GF-D8 (cell line): ENCODE data around the gene FCGR2B.
"Not testable (repeated sequence)": the region's sequence is repeated elsewhere in the genome, so short reads cannot be mapped to it uniquely, and the experiment has no call there.

Experiments used
- DNase-seq: peaks from one replicate; lab custom pipeline; 2025; lab: John Stamatoyannopoulos, UW

The FCGR2B gene

DNA sequence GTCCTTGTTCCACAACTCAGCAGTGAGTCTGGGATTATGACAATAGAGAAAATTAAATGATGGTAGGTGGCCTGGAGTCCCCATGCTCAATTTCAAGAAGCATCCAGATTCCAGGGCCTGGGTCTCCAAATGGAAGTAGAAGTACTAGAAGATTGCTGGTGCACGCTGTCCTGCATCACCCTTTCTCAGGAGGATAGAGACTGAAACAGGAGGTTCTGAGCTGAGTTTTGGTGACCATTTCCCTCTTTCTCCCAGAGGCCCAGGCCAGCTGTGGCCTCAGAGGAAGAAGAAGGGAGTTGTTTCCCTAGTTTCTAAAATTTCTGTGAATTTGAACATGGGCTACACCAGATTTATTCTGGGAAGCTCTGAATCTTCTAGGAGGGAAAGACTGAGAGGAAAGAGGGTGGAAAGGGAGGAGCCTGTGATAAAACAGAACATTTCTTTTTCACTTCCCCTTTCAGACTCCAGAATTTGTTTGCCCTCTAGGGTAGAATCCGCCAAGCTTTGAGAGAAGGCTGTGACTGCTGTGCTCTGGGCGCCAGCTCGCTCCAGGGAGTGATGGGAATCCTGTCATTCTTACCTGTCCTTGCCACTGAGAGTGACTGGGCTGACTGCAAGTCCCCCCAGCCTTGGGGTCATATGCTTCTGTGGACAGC lies at the start of gene FCGR2B:
TSS of gene FCGR2B (plus strand) at position 460 of the 656 bp plus-strand sequence. CDS start at position 559, 99 bp downstream.
- DNase-seq, result not testable (repeated sequence)

DNA sequence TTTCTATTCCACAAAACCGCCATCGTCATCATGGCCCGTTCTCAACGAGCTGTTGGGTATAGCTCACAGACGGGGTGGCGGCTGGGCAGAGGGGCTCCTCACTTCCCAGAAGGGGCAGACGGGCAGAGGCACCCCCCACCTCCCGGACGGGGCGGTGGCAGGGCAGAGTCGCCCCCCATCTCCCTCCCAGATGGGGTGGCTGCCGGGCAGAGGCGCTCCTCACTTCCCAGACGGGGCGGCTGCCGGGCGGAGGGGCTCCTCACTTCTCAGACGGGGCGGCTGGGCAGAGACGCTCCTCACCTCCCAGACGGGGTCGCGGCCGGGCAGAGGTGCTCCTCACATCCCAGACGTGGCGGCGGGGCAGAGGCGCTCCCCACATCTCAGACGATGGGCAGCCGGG lies 46.5 kb upstream of the FCGR2B start:
- not testable (repeated sequence) for DNase-seq

DNA sequence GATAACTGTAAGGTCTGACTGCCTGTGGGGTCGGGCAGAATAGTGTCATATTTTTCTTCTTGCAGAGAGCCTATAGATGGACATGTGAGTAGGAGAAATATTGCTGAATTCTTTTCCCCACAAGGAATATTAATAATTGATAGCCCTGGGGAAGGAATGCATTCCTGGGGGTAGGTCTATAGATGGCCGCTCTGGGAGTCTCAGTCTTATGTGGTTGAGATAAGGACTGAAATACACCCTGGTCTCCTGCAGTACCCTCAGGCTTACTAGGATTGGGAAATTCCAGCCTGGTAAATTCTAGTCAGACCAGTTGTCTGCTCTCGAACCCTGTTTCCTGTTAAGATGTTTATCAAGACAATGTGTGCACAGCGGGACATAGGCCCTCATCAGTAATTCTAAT lies 44.4 kb upstream of the FCGR2B start:
- DNase-seq, result not testable (repeated sequence)

DNA sequence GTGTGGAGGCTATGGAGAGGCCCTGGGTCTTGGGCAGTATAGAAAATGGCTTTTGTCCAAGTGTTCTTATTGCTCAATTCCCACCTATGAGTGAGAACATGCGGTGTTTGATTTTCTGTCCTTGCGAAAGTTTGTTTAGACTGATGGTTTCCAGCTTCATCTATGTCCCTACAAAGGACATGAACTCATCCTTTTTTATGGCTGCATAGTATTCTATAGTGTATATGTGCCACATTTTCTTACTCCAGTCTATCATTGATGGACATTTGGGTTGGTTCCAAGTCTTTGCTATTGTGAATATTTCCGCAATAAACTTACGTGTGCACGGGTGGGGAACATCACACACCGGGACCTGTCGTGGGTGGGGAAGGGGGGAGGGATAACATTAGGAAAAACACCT lies 42.5 kb upstream of the FCGR2B start:
- not testable (repeated sequence) for DNase-seq

DNA sequence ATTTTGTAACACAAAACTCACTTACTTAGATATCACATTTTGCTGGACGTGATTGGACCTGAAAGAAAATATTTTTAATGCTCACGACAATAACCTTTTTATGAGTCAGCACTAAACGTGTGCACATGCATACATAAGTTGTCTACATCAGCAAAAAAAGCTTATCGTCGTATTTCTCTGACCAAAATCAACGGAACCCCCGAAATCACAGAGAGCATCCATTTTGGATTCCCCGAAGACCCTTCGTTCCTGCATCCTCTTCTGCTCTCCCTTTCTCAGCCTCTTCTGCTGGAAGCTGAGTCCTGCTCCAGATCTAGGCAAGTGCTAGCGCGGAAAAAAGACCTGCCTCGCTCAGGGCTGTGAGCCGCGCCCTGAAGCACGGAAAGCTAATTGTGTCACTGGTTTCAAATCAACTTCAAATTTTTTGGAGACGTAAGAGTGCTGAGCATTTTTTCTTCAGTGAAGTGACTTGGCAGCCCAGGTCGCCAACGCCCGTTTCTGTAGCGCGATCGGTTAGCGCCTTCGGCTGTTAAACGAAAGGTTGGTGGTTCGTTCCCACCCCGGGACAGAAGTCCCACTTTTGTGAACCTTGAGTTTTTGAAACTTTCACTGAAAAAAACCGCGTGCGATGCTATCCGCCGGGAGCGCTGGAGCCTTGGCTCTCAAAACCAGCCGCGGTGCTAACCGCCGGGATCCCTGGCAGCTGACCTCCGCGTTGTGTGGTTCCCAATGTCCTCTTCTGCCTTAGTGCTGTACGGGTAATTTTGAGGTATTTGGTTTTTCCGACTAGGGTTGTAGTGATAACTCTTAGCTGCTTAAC lies 41.6 kb upstream of the FCGR2B start:
- not testable (repeated sequence) for DNase-seq

DNA sequence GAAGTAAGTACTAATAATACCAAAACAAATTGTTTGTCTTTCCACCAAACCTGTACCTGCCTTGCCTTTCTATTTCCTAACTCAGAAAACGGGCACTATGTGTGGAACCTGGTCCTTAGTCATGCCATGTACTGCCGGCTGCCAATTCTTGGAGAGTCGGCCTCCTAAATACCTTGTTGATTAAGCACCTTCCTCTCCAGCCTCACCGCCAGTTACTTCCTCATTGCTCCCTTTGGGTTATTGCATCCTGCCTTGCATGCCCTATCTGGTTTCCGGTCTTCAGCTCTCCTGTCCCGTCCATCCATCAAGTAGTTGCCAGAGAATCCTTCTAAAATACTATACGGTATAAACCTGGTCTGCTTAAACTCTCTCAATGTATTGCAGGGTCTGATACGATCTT lies 40.9 kb upstream of the FCGR2B start:
- not testable (repeated sequence) for DNase-seq

DNA sequence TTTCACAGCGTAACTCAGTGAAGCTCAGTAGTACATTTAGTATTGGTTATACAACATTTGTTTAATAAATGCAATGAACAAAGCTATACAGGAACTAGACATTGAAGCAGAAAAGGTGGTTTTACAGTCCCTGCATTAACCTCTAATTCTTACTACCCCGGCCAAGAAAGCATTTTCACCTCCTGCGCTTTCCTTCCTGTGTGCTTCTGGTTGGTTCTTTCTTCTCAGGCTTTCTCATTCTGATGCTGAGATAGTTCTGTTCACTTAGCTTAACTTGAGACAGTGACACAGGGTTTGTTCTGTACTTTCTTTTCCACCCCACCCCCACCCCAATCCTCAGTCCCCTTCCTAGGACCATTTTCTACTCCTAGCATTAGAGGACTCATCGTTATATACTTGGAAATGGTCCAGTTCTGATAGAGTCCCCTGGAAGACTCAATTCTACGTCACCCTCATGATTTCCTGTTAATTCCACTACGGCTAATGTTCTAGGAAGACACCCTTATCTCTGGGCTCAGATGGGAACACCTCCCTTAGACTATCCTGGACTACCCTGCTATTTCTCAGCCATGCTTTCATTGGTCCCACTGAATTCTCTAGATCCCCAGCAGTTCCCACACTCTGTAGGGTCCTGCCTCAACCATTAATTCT lies 39.4 kb upstream of the FCGR2B start:
- not testable (repeated sequence) for DNase-seq

DNA sequence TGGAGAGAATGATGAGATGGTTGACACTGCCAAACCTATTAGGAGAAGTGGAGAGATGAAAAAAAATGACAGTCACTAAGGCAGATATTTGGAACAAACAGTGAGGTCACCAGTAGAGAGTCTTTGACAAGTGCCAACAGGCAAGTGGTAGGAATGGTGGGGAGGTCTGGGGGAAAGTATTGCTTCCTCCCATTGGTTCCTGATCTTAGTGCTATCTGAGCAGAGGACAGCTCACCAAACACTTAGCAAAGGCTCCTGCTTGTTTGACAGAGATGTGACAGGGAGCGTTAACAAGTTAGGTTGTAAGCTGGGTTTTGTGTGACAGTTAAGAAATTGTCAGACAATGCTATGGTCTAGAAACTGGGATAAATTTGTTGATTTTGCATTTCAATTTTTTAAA lies 38.3 kb upstream of the FCGR2B start:
- not testable (repeated sequence) for DNase-seq

DNA sequence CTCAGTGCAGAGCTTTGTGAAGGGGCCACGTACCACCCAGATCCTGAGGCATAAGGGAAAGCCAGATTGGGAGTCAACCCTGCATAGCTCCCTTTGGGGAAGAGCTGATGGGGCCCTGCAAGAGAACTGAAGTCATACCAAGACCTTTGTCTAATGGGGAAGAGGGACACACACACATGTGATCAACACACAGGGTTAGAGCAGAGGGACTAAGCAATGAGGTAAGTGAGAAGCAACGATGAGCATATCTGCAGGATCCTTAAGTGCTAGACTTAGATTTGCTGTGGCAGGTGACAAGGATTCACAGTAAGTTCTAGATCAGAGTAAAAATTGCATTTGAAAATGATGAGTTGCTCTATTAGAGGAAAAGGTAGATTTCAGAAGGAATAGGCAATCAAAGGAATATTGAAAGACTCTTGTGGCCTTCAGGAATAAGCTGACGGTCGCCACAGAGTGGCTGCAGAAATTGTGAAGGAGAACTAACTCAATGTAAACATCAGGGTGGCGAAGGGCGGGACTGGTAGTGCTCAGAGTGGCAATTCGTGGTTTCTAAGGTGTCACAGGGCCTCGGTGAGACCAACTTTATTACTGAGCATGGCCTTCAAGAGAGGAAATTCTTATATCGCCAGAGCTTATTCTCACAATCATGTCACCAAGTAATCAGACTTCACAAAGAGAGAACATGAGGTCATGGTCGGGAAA lies 36.3 kb upstream of the FCGR2B start:
- not testable (repeated sequence) for DNase-seq

DNA sequence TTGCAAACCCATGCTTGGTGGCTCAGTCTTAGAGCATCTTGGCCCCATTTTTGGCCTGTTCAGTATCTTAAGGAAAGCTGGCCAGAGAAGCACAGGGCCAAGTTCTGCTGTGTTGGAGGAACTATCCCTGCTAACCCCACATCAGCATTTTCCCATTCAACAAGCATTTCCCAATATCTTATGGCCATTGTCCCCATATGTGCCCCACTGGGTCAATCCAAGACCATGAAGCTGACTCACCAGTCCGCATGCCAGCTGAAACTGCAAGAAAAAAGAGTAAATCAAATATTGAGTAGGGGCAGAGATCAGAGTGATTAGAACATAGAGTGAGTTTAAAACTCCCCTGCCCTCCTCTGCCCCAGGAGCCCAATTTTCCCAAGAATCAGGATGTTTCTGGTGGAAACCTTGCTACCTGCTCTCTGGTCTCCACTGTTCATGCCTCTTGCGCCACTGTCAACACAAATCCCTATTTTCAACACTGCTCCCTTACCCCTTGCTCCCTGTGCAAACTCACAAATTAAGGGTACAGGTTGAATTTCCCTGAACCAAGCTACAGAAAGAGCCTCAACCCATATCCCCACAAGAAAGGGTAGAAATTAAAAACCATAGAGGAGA lies 32.7 kb upstream of the FCGR2B start:
- not testable (repeated sequence) for DNase-seq

DNA sequence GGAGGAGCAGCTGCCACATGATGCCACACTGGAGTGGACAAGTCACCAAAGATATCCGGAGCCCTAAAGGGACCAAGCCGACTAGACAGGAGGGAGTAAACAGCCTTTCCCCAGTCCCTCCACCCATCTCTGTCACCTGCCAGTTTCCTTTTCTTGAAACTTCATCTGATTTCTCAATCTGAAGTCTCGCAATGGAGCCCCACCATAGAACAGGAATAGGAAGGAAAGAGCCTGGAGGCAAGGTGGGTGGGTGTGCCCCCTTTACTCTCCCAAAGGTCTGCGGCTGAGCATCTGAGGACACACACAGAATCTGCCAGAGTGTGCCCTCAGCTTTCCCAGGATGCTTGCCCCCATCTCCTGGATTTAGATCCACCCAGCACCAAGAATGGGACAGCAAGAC lies 31.9 kb upstream of the FCGR2B start, which contains the start of gene FCGR3B:
TSS of gene FCGR3B (minus strand) at position 101 of the 400 bp plus-strand sequence. CDS start at position 19, 82 bp downstream.
- no peak for DNase-seq

DNA sequence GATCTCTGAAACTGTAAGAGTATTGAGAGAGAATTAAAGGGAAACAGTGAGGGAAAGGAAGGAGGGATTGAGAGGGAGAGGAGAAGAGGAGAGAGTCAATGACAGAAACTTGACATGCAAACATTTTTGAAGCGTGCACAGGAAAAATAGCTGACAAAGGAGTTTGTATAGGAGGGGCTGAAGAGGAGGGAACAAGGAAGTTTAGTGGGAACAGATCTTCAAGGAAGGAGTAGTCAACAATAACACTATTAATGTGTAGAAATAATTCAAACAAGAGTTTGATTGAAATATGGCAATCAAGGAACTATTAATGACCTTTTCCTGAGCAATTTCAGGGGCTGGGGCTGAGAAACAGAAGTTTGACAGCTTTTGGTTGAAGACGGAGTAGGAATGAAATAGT lies 27.9 kb upstream of the FCGR2B start:
- not testable (repeated sequence) for DNase-seq

DNA sequence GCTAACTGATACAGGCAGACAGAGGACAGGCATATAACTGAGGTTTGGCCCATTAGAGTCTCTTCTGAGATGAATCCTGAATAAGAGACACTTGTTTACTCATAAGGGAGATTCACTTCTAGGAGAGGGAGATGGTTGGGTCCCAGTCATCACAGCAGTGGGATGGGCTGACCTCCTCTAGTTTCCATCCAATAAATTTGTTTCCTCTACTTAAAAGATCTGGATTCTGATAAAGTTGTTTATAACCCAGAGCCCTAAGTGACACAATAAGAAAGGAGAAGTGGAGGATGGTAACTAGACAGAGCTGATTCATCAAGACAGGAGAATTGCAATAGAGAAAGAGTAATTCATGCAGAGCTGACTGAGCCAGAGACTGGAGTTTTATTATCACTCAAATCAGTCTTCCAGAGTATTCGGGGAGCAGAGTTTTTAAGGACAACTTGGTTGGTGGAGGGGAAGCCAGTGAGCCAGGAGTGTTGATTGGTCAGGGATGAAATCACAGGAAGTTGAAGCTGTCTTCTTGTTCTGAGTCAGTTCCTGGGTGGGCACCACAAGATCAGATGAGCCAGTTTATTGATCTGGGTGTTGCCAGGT lies 26.7 kb upstream of the FCGR2B start:
- DNase-seq, result not testable (repeated sequence)

DNA sequence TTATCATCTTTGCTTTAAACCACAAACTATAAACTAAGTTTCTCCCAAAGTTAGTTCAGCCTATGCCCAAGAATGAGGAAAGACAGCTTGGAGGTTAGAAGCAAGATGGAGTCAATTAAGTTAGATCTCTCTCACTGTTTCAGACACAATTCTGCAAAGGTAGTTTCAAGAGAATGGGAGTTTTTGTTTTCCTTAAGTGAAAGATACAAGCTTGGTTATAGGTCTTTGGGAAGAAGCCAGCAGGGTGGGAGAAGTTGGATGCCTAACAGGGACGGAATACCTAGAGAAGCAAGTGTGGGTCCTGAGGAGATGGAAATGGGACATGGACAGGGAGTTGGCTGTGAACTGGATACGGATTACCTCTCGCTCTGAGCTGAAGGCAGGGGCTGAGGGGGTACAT lies 26.0 kb upstream of the FCGR2B start:
- DNase-seq, result not testable (repeated sequence)

DNA sequence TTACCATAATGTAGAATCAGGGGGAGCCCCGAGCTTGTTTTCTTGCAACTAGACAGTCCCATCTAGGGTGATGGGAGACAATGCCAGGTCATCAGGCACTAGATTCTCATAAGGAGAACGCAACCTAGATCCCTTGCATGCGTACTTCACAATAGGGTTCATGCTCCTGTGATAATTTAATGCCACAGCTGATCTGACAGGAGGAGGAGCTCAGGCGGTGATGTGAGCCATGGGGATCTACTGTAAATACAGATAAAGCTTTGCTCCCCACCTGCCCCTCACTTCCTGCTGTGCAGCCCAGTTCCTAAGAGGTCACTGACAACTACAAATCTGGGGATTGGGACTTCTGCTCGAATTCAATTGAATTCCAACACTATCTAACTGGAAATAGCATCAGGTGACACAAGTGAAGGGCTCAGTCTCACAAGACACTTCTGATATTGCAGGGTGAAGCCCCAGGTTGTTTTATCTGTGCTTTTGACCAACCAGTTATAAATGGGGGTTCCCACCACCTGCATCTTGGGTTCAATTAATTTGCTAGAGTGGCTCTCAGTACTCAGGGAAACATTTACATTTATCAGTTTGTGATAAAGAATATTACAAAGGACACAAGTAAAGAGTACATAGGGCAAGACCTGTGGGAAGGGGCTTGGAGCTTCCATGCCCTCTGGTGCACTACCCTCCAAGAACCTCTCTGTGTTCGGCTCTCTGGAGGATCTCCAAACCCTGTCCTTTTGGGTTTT lies 24.5 kb upstream of the FCGR2B start:
- DNase-seq, result not testable (repeated sequence)

DNA sequence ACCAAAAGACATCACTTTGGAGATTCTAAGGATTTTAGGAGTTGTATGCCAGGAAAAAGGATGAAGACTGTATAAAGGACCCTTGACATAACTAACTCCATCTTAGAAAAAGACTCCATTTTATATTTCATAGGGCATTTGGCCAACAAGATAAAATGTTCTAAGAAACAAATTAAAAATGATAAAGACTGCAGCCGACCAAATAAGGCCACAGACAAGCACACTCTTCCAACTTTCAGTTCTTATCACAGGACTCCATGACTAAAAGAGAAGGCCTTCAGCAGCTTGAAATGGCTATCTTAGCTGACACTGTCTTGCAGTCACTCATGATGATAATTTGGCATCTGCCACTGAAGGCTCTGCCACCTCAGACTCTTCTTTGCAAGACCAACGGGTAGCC lies 23.7 kb upstream of the FCGR2B start:
- not testable (repeated sequence) for DNase-seq

DNA sequence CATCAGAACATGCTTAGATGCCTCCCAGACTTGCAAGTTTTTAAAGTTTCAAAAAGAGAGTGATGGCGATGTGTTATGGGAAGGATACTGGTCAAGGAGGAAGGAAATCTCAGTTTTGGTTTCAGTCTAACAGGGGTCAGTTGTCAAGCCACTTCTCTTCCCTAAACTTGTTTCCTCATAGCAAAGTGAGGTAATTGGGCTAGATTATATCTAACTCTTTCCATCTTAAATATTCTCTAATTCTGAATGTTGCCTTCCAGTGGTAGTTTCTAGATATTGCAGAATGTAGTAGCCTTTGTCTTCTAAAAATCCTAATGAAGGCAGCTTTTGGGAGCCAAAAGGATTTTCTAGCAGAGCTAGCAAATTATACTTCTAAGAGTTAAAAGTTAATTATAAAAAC lies 20.2 kb upstream of the FCGR2B start:
- peak; percentile 68 for DNase-seq

DNA sequence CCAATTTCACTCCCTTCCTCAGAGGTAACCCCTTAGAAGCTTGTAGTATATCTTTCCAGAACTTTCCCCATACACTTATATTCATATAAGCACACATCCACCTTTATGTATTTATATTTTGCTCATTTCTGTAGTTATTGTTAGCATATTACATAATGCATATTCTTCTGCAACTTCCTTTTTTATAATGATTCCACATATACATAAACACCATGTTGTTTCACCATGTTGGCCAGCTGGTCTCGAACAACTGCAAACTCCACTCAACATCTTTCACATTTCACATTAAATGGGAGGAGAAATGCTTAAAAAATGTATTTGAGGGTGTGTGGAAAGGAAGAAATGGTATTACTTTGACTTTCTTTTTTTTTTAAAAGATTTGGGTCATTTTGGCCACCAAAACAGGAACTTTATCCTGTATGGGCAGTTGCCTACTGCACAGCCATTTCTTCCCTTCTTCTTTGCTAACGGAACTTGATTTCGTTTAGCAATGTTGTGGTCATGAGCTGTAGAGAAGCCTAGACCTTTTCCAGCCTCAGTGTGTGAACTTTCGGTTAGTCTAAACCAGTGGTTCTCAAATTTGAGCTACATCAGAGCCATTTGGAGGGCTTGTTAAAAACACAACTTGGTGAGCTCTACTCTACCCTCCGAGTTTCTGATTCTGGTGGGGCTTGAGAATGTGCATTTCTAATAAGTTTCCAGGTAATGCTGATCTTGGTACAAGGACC lies 19.3 kb upstream of the FCGR2B start:
- peak; percentile 55 for DNase-seq

DNA sequence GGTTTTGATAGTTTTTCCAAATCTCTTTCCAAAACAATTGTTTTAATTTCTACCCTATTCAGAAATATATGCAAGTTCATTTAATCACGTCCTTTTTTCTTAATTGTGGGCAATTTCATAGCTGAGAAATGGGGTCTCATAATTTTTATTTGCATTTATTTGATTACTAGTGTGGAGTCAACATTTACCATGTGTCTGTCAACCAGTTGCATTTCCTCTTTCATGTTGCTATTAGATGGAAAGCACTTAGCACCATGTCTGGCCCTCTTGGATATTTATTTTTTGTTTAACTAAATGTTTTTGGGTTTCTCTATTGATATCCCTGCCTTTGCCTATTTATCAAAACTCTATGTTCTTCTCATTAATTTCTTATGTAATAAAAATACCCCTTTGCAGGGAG lies 18.1 kb upstream of the FCGR2B start:
- DNase-seq, result not testable (repeated sequence)
